Measurements from ENCODE around the gene RUBCN. TPM values are rescaled to one million over a fixed set of nuclear protein-coding genes. Genes with fewer than 3 reads are reported as not detected.
"Not testable (repeated sequence)": the region's sequence is repeated elsewhere in the genome, so short reads cannot be mapped to it uniquely, and the experiment has no call there.

Gene RUBCN
- total RNA-seq, 2 experiments from 2014 or later, result 20.8 to 22.0 TPM

- H3K36me3 Mint-ChIP-seq (ENCODE audit: low read depth); H3K4me3 Mint-ChIP-seq; intact Hi-C loops (cut with micrococcal nuclease); CTCF ChIA-PET; H3K27ac Mint-ChIP-seq; H3K4me1 Mint-ChIP-seq (ENCODE audit: low read depth); H3K27me3 Mint-ChIP-seq (ENCODE audit: low read depth); DNase-seq; H3K9me3 Mint-ChIP-seq: not testable (repeated sequence)
Observed at GRCh38 chr3:197663367-197664140, 73.2 kb downstream of the RUBCN start.

- CTCF ChIA-PET; H3K27me3 Mint-ChIP-seq (ENCODE audit: low read depth); H3K27ac Mint-ChIP-seq; H3K4me3 Mint-ChIP-seq; H3K36me3 Mint-ChIP-seq (ENCODE audit: low read depth); DNase-seq; H3K9me3 Mint-ChIP-seq; H3K4me1 Mint-ChIP-seq (ENCODE audit: low read depth); intact Hi-C loops (cut with micrococcal nuclease): not testable (repeated sequence)
Observed at GRCh38 chr3:197662352-197662751, 74.4 kb downstream of the RUBCN start.

- H3K9me3 Mint-ChIP-seq; H3K4me3 Mint-ChIP-seq; CTCF ChIA-PET; H3K4me1 Mint-ChIP-seq (ENCODE audit: low read depth); intact Hi-C loops (cut with micrococcal nuclease); H3K27ac Mint-ChIP-seq; H3K36me3 Mint-ChIP-seq (ENCODE audit: low read depth); DNase-seq; H3K27me3 Mint-ChIP-seq (ENCODE audit: low read depth): not testable (repeated sequence)
Observed at GRCh38 chr3:197661874-197662273, 74.8 kb downstream of the RUBCN start.

GRCh38 chr3:197661234-197661834 is 75.4 kb downstream of the RUBCN start:
- CTCF ChIA-PET; H3K27ac Mint-ChIP-seq; H3K4me1 Mint-ChIP-seq (ENCODE audit: low read depth); DNase-seq; H3K27me3 Mint-ChIP-seq (ENCODE audit: low read depth); H3K4me3 Mint-ChIP-seq; H3K36me3 Mint-ChIP-seq (ENCODE audit: low read depth); intact Hi-C loops (cut with micrococcal nuclease); H3K9me3 Mint-ChIP-seq: not testable (repeated sequence)

GRCh38 chr3:197659701-197660100 is 77.0 kb downstream of the RUBCN start:
- H3K4me3 Mint-ChIP-seq; CTCF ChIA-PET; H3K9me3 Mint-ChIP-seq; DNase-seq; H3K36me3 Mint-ChIP-seq (ENCODE audit: low read depth); intact Hi-C loops (cut with micrococcal nuclease); H3K27ac Mint-ChIP-seq; H3K4me1 Mint-ChIP-seq (ENCODE audit: low read depth); H3K27me3 Mint-ChIP-seq (ENCODE audit: low read depth): not testable (repeated sequence)

- intact Hi-C loops (cut with micrococcal nuclease); H3K4me3 Mint-ChIP-seq; H3K27me3 Mint-ChIP-seq (ENCODE audit: low read depth); H3K9me3 Mint-ChIP-seq; DNase-seq; H3K36me3 Mint-ChIP-seq (ENCODE audit: low read depth); CTCF ChIA-PET; H3K4me1 Mint-ChIP-seq (ENCODE audit: low read depth); H3K27ac Mint-ChIP-seq: not testable (repeated sequence)
Observed at GRCh38 chr3:197659144-197659543, 77.6 kb downstream of the RUBCN start.

GRCh38 chr3:197658706-197659105 is 78.0 kb downstream of the RUBCN start:
- H3K4me1 Mint-ChIP-seq (ENCODE audit: low read depth); H3K9me3 Mint-ChIP-seq; DNase-seq; CTCF ChIA-PET; H3K4me3 Mint-ChIP-seq; H3K36me3 Mint-ChIP-seq (ENCODE audit: low read depth); H3K27ac Mint-ChIP-seq; H3K27me3 Mint-ChIP-seq (ENCODE audit: low read depth); intact Hi-C loops (cut with micrococcal nuclease): not testable (repeated sequence)

GRCh38 chr3:197657541-197658292 is 79.0 kb downstream of the RUBCN start:
- DNase-seq; CTCF ChIA-PET; H3K27ac Mint-ChIP-seq; H3K9me3 Mint-ChIP-seq; H3K4me3 Mint-ChIP-seq; intact Hi-C loops (cut with micrococcal nuclease); H3K4me1 Mint-ChIP-seq (ENCODE audit: low read depth); H3K36me3 Mint-ChIP-seq (ENCODE audit: low read depth); H3K27me3 Mint-ChIP-seq (ENCODE audit: low read depth): not testable (repeated sequence)

GRCh38 chr3:197656960-197657359 is 79.7 kb downstream of the RUBCN start:
- CTCF ChIA-PET; intact Hi-C loops (cut with micrococcal nuclease); H3K36me3 Mint-ChIP-seq (ENCODE audit: low read depth); H3K27ac Mint-ChIP-seq; H3K4me3 Mint-ChIP-seq; DNase-seq; H3K27me3 Mint-ChIP-seq (ENCODE audit: low read depth); H3K9me3 Mint-ChIP-seq; H3K4me1 Mint-ChIP-seq (ENCODE audit: low read depth): not testable (repeated sequence)

- DNase-seq; H3K27ac Mint-ChIP-seq; CTCF ChIA-PET; intact Hi-C loops (cut with micrococcal nuclease); H3K36me3 Mint-ChIP-seq (ENCODE audit: low read depth); H3K9me3 Mint-ChIP-seq; H3K27me3 Mint-ChIP-seq (ENCODE audit: low read depth): not testable (repeated sequence)
- Mint-ChIP-seq H3K4me1 (ENCODE audit: low read depth) (peaks cover 14% of the 10 kb centered on the region), H3K4me3 (peak overlapping the region; percentile 55)
Observed at GRCh38 chr3:197656129-197656528, 80.6 kb downstream of the RUBCN start.

GRCh38 chr3:197654998-197655330 is 81.7 kb downstream of the RUBCN start:
- H3K27me3 Mint-ChIP-seq (ENCODE audit: low read depth); H3K9me3 Mint-ChIP-seq; H3K36me3 Mint-ChIP-seq (ENCODE audit: low read depth); H3K27ac Mint-ChIP-seq; intact Hi-C loops (cut with micrococcal nuclease); DNase-seq: not testable (repeated sequence)
- Mint-ChIP-seq H3K4me3 (peak overlapping the region; percentile 24), H3K4me1 (ENCODE audit: low read depth) (peaks cover 17% of the 10 kb centered on the region)
- CTCF ChIA-PET, result interaction anchor here (0.6 kb wide), 1 partner anchor 58 kb away, joined by 3 read pairs; no protein-coding TSS in a partner anchor

GRCh38 chr3:197654090-197654997 is 82.4 kb downstream of the RUBCN start:
- H3K36me3 Mint-ChIP-seq (ENCODE audit: low read depth); CTCF ChIA-PET; H3K27ac Mint-ChIP-seq; H3K27me3 Mint-ChIP-seq (ENCODE audit: low read depth); H3K9me3 Mint-ChIP-seq; intact Hi-C loops (cut with micrococcal nuclease): not testable (repeated sequence)
- DNase-seq, result peak; percentile 15
- Mint-ChIP-seq H3K4me1 (ENCODE audit: low read depth) (peaks cover 17% of the 10 kb centered on the region), H3K4me3 (peak overlapping the region; percentile 56)

Measured in activated naive CD4-positive, alpha-beta T cell treated with anti-CD3 and anti-CD28 coated beads for 36 hours (primary cell).